Neural cell (in vitro differentiated cells): Measurements from ENCODE around the gene HMGCL. TPM values are rescaled to one million over a fixed set of nuclear protein-coding genes. Genes with fewer than 3 reads are reported as not detected.

Source experiments
- H2AFZ ChIP-seq: fragments of 200-600, 300-800 bp; sonication (generic), shearing (Covaris generic); 2 replicates; pipeline ENCODE4 v1.6.0; 2014; ENCODE audit warnings: low read depth, mild to moderate bottlenecking, antibody characterized with exemption, low read length, moderate library complexity
- H3F3A ChIP-seq: fragments of 200-600 bp; shearing (Covaris generic); 2 replicates; pipeline ENCODE4 v1.6.1; 2016; ENCODE audit warnings: mild to moderate bottlenecking, moderate library complexity, mixed read lengths, antibody characterized with exemption, low read length; ENCODE audit not compliant: insufficient read depth, poor library complexity, severe bottlenecking
- H3K27ac ChIP-seq: fragments of 200-600, 300-800 bp; sonication (generic), shearing (Covaris generic); 2 replicates; pipeline ENCODE4 v1.5.1; 2014; ENCODE audit warnings: mild to moderate bottlenecking, low read length, moderate library complexity
- H3K27me3 ChIP-seq: fragments of 300-800, 200-600 bp; sonication (generic), shearing (Covaris generic); 2 replicates; pipeline ENCODE4 v1.6.0; 2014; ENCODE audit warnings: mild to moderate bottlenecking, low read depth, low read length, moderate library complexity; ENCODE audit not compliant: insufficient read depth
- H3K36me3 ChIP-seq: fragments of 300-800, 200-600 bp; sonication (generic), shearing (Covaris generic); 2 replicates; pipeline ENCODE4 v1.5.1; 2014; ENCODE audit warnings: mild to moderate bottlenecking, antibody characterized with exemption, low read length, moderate library complexity; ENCODE audit not compliant: insufficient read depth
- H3K4me2 ChIP-seq: fragments of 300-800, 200-600 bp; sonication (generic), shearing (Covaris generic); 2 replicates; pipeline ENCODE4 v1.6.0; 2014; ENCODE audit warnings: mild to moderate bottlenecking, low read length
- H3K4me3 ChIP-seq: fragments of 300-800, 200-600 bp; sonication (generic), shearing (Covaris generic); 2 replicates; pipeline ENCODE4 v1.5.1; 2014; ENCODE audit warnings: mild to moderate bottlenecking, low read length, moderate library complexity
- H3K79me2 ChIP-seq: fragments of 200-600 bp; shearing (Covaris generic); replicated peaks from 2 replicates; pipeline ENCODE4 v1.6.0; 2014; ENCODE audit warnings: mild to moderate bottlenecking, low read length, moderate library complexity; ENCODE audit not compliant: insufficient read depth
- H3K9ac ChIP-seq: fragments of 300-800, 200-600 bp; sonication (generic), shearing (Covaris generic); 2 replicates; pipeline ENCODE4 v1.6.1; 2016; ENCODE audit warnings: mild to moderate bottlenecking, low read length, mixed read lengths
- H3K9me2 ChIP-seq: fragments of 200-600 bp; shearing (Covaris generic); 2 replicates; pipeline ENCODE4 v1.6.1; 2016; ENCODE audit warnings: mild to moderate bottlenecking, low read length, mixed read lengths; ENCODE audit not compliant: insufficient read depth
- H3K9me3 ChIP-seq: fragments of 200-600, 300-800 bp; sonication (generic), shearing (Covaris generic); 2 replicates; pipeline ENCODE4 v1.6.1; 2016; ENCODE audit warnings: mild to moderate bottlenecking, mixed run types, low read length, moderate library complexity, mixed read lengths
- H4K20me1 ChIP-seq: fragments of 200-600 bp; shearing (Covaris generic); 2 replicates; pipeline ENCODE4 v1.6.1; 2016; ENCODE audit warnings: mild to moderate bottlenecking, mixed run types; ENCODE audit not compliant: insufficient read depth
- CTCF ChIP-seq: fragments of 450-650 bp; IDR thresholded peaks from 2 replicates; pipeline ENCODE4 v1.5.1; 2014; ENCODE audit warnings: antibody characterized with exemption, mild to moderate bottlenecking, moderate library complexity; ENCODE audit not compliant: poor library complexity, severe bottlenecking
- EP300 ChIP-seq: fragments of 450-650 bp; conservative IDR thresholded peaks from 2 replicates; pipeline ENCODE4 v1.6.1; 2014; ENCODE audit warnings: antibody characterized with exemption, mild to moderate bottlenecking, moderate library complexity; ENCODE audit not compliant: poor library complexity, severe bottlenecking
- EZH2 ChIP-seq: fragments of 200-600, 300-800 bp; shearing (Covaris generic), sonication (generic); IDR thresholded peaks from 2 replicates; pipeline ENCODE4 v1.6.1; 2014; ENCODE audit warnings: antibody characterized with exemption, low read length, borderline replicate concordance, mild to moderate bottlenecking; ENCODE audit not compliant: insufficient read depth, poor library complexity, severe bottlenecking
- MXI1 ChIP-seq: fragments of 450-650 bp; conservative IDR thresholded peaks from 2 replicates; pipeline ENCODE4 v1.6.1; 2014; ENCODE audit warnings: antibody characterized with exemption, mild to moderate bottlenecking; ENCODE audit not compliant: poor library complexity, severe bottlenecking
- POLR2AphosphoS5 ChIP-seq: IDR thresholded peaks from 2 replicates; pipeline ENCODE4 v1.6.1; 2012
- RAD21 ChIP-seq: fragments of 450-650 bp; conservative IDR thresholded peaks from 2 replicates; pipeline ENCODE4 v1.6.1; 2014; ENCODE audit warnings: antibody characterized with exemption, mild to moderate bottlenecking, moderate library complexity
- REST ChIP-seq: IDR thresholded peaks from 2 replicates; pipeline ENCODE4 v1.6.1; 2012; ENCODE audit warnings: borderline replicate concordance
- SMC3 ChIP-seq: fragments of 450-650 bp; conservative IDR thresholded peaks from 2 replicates; pipeline ENCODE4 v1.6.1; 2014; ENCODE audit warnings: antibody characterized with exemption, mild to moderate bottlenecking, moderate library complexity; ENCODE audit not compliant: poor library complexity
- TAF1 ChIP-seq: IDR thresholded peaks from 2 replicates; pipeline ENCODE4 v1.6.1; 2012; ENCODE audit warnings: low read depth
- polyA plus RNA-seq: library from polyadenylated mRNA; depleted of rRNA; stranded (reverse); fragments of >200 nt; gene quantifications from 2 replicates; pipeline ENCODE4 v1.2.3, GENCODE V29; 2014

HMGCL gene
- polyA plus RNA-seq, 1 donor from 2014 or later: 27.6 TPM

DNA sequence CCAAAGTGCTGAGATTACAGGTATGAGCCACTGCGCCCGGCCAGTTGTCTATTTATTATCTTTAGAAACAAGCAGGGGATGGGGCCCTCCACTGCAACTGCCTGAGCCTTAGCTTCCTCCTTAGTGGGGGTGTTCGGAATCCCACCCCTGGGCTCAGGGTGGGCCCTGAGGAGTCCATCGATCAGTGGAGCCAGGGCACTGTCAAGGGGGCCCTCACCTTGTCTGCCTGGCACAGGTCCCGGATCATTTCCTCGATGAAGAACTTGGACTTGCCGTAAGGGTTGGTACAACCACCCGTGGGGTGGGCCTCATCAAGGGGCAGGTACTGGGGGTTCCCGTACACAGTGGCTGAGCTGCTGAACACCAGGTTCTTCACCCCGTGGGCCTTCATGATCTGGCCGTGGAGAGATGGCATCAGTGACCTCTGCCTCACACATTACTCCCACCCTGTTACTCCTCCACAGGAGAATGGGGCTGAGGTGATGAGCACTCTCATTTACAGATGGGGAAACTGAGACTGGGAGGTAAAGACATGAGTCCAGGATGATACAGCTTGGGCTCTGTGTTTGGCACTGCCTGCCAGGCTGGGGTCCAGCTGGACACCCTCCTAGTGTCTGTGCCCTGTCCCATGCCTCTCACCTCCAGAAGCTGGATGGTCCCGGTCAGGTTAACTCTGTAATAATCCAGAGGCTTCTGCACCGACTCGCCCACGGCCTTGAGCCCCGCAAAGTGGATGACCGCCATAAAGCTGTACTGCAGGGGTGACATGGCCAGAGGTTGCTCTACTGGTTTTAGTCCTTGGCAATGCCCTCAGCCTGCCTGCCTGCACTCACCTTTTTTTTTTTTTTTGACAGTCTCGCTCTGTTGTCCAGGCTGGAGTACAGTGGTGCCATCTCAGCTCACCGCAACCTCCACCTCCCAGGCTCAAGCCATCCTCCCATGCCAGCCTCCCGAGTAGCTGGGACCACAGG is 27.5 kb downstream of the HMGCL start:
- H3K4me2 ChIP-seq: no peak overlapping the region
- H2AFZ ChIP-seq: no peak overlapping the region
- H3K9me3 ChIP-seq: no peaks in the 10 kb centered on the region
- no peak overlapping the region for H3K9ac ChIP-seq
- H3K79me2 ChIP-seq: peaks cover 2% of the 10 kb centered on the region
- no peaks in the 10 kb centered on the region for H3F3A ChIP-seq
- H3K9me2 ChIP-seq: no peaks in the 10 kb centered on the region
- H3K27ac ChIP-seq: no peak overlapping the region
- H3K27me3 ChIP-seq: no peaks in the 10 kb centered on the region
- no peak overlapping the region for H3K4me3 ChIP-seq
- peaks cover 4% of the 10 kb centered on the region for H3K36me3 ChIP-seq
- H4K20me1 ChIP-seq: no peaks in the 10 kb centered on the region
- TF ChIP-seq TAF1: no peak
- TF ChIP-seq POLR2AphosphoS5: no peak
- no peak for TF ChIP-seq EP300
- TF ChIP-seq SMC3: no peak
- no peak for TF ChIP-seq CTCF
- TF ChIP-seq MXI1: no peak
- no peak for TF ChIP-seq REST
- TF ChIP-seq RAD21: no peak

DNA sequence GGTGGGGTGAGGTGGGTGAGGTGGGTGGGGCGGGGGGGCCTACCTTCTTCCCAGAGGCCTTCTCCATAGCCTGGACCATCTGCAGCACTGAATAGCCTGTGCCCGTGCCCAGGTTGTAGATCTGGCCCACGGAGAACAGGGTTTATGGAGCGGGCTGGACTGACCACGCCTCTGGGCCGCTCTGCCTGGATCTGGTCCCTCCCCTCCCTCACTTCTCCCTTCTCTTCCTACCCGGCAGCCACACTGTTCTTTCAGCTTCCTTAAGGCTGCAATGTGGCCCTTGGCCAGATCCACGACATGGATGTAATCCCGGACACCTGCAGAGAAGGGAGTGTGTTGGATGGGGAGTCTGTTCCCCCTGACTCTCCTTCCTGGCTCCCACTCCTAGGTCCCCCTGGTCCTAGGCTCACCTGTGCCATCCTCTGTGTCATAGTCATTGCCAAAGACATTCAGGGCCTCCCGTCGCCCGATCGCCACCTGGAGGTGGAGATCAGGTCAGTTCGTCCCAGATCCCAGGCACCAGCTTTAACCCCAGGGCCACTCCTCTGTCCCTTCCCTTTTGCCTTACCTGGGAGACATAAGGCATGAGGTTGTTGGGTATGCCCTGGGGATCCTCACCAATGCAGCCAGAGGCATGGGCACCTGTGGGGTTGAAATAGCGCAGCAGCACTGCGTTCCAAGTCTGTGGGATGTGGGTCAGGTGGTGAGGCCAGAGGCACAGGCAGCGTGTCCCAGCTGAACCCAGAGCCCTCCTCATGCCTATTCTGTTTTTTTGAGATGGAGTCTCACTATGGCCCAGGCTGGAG is 28.6 kb downstream of the HMGCL start:
- no peaks in the 10 kb centered on the region for H4K20me1 ChIP-seq
- H3K9me2 ChIP-seq: no peaks in the 10 kb centered on the region

More for the DNA sequence above, 28.6 kb downstream of the HMGCL start:
- H3K4me3 ChIP-seq: no peak overlapping the region
- TF ChIP-seq REST (no peak), POLR2AphosphoS5 (no peak), TAF1 (no peak), RAD21 (no peak), EZH2 (no peak), MXI1 (no peak), CTCF (no peak), SMC3 (no peak), EP300 (no peak)
- H3K9ac ChIP-seq: no peak overlapping the region
- H3K27me3 ChIP-seq: no peaks in the 10 kb centered on the region
- no peaks in the 10 kb centered on the region for H3F3A ChIP-seq
- peaks cover 13% of the 10 kb centered on the region for H3K79me2 ChIP-seq
- no peak overlapping the region for H3K27ac ChIP-seq
- H2AFZ ChIP-seq: no peak overlapping the region
- H3K36me3 ChIP-seq: peaks cover 4% of the 10 kb centered on the region
- no peaks in the 10 kb centered on the region for H3K9me3 ChIP-seq
- no peak overlapping the region for H3K4me2 ChIP-seq
